ENCODE measurements around the gene ZBTB48. TPM values are rescaled to one million over a fixed set of nuclear protein-coding genes. Genes with fewer than 3 reads are reported as not detected.
A peak's percentile ranks its signal among the peaks of the same experiment; 100 is the strongest.

The ZBTB48 gene
- total RNA-seq, 1 experiment from 2014 or later: 27.7 TPM

DNA sequence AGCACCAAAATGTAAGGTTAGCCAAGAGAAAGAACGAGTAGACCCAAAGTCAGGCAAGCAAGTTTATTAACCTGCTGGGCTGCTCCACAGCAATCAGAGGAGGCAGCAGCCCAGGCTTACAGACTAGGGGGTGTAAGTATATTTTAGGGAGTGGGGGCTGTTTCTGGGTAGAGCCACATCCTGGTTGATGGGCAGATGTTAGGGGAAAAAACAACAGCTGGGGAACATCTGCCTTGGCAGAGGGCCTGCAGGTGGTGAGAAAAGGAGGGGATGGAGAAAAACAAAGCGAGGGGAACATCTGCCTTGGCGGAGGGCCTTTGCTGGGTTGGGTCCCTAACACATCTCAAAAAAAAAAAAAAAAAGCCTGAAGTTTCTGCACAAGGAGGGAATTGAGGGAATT is 9.7 kb upstream of the ZBTB48 start:
- DNase-seq (ENCODE audit: low spot score): no peak
- in situ Hi-C loops (cut with HindIII; ENCODE audit: low sequenced_read_pairs): no loop called here

DNA sequence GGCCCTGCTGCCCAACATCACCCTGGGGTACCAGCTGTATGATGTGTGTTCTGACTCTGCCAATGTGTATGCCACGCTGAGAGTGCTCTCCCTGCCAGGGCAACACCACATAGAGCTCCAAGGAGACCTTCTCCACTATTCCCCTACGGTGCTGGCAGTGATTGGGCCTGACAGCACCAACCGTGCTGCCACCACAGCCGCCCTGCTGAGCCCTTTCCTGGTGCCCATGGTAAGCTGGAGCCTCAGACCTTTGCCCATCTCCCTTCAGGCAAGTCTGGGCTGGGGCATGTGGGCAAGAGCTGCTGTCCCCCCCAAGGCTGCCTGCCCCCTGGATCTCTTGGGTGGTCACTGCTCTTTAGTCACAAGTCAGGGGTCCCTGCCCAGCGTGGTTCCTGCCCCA is 8.8 kb upstream of the ZBTB48 start:
- in situ Hi-C loops (cut with HindIII; ENCODE audit: low sequenced_read_pairs): no loop called here
- DNase-seq (ENCODE audit: low spot score): no peak

DNA sequence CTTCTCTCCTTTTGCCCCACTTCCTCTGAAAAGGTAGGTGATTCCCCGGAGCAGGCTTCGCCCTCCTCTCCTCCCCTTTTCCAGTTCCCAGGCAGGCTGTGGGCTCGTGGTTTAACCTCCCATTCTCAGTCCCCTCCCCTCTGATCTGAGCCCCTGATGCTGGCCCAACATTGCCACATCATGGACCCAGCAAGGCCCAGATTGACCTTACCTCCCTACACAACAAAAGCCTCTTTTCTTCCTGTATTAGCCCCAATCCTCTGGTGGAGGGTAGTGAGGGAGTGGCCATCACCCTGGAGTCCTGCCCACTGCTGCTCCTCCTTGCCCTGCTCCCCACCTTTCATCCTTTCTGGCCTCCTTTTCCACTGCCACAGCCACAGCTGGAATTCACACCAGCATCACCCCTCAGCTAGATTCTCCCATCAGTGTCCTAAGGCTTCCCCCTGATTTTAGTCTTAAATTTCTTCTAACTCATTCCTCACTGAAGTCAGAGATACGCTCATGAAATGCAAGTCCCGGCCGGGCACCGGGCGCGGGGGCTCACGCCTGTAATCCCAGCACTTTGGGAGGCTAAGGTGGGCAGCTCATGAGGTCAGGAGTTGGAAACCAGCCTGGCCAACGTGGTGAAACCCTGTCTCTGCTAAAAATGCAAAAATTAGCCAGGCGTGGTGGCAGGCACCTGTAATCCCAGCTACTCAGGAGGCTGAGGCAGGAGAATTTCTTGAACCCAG is 7.0 kb upstream of the ZBTB48 start:
- no peak for DNase-seq (ENCODE audit: low spot score)
- in situ Hi-C loops (cut with HindIII; ENCODE audit: low sequenced_read_pairs): no loop called here

DNA sequence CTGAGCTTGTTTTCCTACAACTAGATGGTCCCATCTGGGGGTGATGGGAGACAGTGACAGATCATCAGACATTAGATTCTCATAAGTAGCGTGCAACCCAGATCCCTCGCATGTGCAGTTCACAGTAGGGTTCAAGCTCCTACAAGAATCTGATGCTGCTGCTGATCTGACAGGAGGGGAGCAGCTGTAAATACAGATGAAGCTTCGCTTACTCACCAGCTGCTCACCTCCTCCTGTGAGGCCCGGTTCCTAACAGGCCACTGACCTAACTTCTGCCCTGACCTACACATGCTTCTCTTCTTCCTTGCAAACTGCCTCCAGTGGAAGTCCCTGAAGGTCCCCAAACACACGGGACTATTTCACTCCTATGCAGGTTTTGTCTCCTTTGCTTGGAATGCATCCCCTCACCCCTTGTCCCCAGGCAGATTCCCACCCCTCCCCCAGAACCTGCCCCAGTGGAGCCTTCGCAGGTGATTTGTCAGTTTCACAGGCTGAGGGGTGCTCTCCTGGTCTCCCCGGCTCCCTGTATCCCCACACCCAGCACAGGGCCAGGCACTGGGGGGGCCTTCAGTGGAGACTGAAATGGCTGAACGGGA is 5.7 kb upstream of the ZBTB48 start:
- no peak for DNase-seq (ENCODE audit: low spot score)
- in situ Hi-C loops (cut with HindIII; ENCODE audit: low sequenced_read_pairs): no loop called here

DNA sequence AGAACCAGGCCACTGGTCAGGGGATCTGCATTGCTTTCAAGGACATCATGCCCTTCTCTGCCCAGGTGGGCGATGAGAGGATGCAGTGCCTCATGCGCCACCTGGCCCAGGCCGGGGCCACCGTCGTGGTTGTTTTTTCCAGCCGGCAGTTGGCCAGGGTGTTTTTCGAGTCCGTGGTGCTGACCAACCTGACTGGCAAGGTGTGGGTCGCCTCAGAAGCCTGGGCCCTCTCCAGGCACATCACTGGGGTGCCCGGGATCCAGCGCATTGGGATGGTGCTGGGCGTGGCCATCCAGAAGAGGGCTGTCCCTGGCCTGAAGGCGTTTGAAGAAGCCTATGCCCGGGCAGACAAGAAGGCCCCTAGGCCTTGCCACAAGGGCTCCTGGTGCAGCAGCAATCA is 5.0 kb upstream of the ZBTB48 start:
- DNase-seq (ENCODE audit: low spot score): no peak
- in situ Hi-C loops (cut with HindIII; ENCODE audit: low sequenced_read_pairs): no loop called here

DNA sequence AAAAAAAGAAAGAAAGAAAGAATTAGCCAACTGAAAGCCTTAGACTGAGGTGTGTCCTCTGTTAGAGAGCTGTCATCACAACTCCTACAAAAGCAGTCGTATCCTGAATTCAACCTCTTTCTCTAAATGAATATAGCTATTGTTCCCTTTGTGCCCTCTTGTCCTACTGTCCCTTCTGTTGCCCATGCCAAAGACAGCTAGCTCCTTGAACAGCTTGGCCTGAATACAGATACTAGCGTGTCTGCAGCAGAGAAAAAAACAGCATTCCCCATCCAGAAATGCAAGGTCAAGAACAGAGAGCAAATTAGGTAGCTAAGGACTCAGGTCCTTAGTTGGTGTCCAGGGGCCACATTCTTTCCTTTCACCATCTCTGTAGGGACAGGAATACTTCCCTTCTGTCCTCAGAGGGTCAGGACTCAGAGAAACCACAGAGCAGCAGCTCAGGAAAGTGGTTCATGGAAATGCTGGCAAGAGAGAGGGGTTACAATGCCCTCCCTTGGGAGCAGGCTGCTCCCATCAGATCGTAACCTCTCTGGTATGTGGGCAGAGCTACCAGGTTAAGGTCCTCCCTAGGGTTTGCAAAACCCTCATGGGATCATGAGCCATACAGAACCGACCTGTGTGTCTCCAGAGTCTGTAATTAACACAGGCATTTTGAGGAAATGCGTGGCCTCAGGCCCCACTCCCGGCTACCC is 1.8 kb upstream of the ZBTB48 start:
- DNase-seq (ENCODE audit: low spot score): no peak
- in situ Hi-C loops (cut with HindIII; ENCODE audit: low sequenced_read_pairs): no loop called here

DNA sequence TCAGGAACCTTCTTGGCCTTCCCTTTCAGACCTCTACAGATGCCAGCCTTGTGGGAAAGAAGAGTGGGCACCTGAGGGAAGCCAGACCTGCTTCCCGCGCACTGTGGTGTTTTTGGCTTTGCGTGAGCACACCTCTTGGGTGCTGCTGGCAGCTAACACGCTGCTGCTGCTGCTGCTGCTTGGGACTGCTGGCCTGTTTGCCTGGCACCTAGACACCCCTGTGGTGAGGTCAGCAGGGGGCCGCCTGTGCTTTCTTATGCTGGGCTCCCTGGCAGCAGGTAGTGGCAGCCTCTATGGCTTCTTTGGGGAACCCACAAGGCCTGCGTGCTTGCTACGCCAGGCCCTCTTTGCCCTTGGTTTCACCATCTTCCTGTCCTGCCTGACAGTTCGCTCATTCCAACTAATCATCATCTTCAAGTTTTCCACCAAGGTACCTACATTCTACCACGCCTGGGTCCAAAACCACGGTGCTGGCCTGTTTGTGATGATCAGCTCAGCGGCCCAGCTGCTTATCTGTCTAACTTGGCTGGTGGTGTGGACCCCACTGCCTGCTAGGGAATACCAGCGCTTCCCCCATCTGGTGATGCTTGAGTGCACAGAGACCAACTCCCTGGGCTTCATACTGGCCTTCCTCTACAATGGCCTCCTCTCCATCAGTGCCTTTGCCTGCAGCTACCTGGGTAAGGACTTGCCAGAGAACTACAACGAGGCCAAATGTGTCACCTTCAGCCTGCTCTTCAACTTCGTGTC is 995 bp upstream of the ZBTB48 start:
- in situ Hi-C loops (cut with HindIII; ENCODE audit: low sequenced_read_pairs): no loop called here
- DNase-seq (ENCODE audit: low spot score): no peak

DNA sequence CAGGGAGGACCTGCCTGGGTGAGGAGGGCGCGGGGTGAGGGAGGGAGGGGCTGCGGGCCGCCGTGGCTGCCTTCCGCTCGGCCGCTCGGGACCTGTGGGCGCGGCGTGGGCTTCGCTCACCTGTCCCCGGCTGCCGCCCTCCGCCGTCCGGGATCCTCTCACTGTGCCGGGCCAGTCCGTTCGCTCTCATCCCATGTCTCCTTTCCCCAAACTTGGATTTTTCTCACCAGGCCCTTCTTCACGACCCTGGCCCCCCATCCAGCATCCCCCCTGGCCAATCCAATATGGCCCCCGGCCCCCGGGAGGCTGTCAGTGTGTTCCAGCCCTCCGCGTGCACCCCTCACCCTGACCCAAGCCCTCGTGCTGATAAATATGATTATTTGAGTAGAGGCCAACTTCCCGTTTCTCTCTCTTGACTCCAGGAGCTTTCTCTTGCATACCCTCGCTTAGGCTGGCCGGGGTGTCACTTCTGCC is 362 bp downstream of the ZBTB48 start:
- DNase-seq (ENCODE audit: low spot score): no peak
- in situ Hi-C loops (cut with HindIII; ENCODE audit: low sequenced_read_pairs): no loop called here

DNA sequence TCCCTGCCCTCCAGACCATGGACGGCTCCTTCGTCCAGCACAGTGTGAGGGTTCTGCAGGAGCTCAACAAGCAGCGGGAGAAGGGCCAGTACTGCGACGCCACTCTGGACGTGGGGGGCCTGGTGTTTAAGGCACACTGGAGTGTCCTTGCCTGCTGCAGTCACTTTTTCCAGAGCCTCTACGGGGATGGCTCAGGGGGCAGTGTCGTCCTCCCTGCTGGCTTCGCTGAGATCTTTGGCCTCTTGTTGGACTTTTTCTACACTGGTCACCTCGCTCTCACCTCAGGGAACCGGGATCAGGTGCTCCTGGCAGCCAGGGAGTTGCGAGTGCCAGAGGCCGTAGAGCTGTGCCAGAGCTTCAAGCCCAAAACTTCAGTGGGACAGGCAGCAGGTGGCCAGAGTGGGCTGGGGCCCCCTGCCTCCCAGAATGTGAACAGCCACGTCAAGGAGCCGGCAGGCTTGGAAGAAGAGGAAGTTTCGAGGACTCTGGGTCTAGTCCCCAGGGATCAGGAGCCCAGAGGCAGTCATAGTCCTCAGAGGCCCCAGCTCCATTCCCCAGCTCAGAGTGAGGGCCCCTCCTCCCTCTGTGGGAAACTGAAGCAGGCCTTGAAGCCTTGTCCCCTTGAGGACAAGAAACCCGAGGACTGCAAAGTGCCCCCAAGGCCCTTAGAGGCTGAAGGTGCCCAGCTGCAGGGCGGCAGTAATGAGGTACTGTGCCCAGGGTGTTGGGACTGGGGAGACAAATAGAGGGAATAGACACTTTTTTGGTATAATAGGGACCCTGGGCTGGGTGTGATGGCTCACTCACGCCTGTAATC is 1.0 kb downstream of the ZBTB48 start:
- DNase-seq (ENCODE audit: low spot score): no peak
- in situ Hi-C loops (cut with HindIII; ENCODE audit: low sequenced_read_pairs): no loop called here

DNA sequence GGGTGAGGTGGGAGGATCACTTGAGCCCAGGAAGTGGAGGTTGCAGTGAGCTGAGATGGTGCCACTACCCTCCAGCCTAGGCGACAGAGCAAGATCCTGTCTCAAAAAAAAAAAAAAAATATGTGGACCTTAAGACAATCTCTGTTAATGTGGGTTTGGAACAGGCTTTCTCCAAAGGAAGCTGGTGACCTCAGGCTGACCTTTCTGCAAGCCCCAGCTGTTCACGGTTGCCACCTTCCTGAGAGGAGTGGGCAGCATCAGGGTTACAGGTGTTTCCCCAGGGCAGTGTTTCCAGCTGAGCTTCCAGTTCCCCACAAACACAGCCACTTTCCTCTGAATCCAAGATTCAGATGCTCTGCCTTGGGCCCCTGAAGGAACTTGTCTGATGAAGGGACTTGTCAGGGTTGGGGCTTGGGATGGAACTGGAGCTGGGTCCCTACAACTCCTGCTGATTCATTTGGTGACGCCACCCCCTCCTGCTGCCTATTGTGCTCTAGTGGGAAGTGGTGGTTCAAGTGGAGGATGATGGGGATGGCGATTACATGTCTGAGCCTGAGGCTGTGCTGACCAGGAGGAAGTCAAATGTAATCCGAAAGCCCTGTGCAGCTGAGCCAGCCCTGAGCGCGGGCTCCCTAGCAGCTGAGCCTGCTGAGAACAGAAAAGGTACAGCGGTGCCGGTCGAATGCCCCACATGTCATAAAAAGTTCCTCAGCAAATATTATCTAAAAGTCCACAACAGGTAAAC is 1.9 kb downstream of the ZBTB48 start:
- in situ Hi-C loops (cut with HindIII; ENCODE audit: low sequenced_read_pairs): no loop called here

DNA sequence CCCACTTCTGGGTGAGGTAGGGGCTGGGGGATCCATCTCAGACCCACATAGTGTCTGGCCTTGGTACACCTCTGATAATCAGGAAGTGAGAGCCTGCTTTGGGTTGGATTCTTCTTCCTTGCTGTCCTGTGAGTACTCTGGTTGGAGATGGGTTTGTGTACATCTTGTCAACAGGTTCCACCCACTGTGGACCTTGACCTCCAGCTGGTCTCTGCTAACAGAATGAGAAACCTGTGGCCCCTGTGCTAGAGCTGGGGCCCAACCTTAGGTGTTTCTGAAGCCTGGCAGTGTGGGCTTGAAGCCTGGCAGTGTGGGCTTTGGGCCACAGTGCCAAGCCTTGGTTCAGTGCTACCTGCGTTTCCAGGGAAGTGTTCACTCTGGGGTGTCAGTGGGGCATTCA is 2.6 kb downstream of the ZBTB48 start:
- no peak for DNase-seq (ENCODE audit: low spot score)
- in situ Hi-C loops (cut with HindIII; ENCODE audit: low sequenced_read_pairs): no loop called here

More for the DNA sequence above, 1.9 kb downstream of the ZBTB48 start:
- no peak for DNase-seq (ENCODE audit: low spot score)

DNA sequence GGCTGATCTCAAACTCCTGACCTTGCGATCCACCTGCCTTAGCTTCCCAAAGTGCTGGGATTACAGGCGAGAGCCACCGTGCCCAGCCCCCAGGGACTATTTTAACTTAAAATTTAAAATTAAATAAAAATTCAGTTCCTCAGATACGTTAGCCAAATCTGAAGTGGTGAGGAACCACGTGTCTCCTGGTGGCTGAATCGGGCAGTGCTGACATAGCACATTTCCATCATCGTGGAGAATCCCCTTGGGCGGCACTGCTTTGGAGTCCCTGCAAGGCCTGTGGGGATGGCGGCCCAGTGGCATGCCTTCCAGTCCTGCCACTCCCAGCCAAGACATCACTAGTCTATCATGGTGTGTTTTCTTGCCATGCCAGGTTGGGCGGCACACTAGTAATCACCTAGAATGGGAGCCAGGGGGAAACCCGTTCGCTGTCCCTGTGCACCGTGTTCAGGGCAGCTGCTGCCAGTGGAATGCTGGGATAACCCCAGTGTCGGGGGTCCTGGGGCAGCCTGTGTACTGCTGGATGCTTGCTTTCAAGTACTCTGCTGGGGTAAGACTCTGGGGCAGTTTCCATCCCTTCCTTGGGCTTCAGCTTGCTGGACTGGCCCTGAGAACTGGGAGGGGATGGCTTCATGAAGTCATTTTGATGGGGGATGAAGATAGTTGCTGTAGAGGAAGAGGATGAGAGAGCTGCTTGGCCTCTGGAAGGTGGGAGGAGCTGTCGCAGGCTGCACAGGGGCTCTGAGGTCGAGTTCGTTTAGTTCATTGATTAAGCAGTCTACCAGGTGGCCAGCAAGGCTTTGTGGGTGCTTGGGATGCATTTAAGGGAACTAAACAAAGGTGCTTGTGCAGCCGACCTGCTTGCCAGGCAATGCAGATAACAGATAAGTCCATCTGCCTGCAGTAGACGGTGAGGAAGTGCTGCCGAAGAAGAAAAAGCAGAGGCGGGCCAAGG is 4.6 kb downstream of the ZBTB48 start:
- DNase-seq (ENCODE audit: low spot score): no peak
- in situ Hi-C loops (cut with HindIII; ENCODE audit: low sequenced_read_pairs): no loop called here

DNA sequence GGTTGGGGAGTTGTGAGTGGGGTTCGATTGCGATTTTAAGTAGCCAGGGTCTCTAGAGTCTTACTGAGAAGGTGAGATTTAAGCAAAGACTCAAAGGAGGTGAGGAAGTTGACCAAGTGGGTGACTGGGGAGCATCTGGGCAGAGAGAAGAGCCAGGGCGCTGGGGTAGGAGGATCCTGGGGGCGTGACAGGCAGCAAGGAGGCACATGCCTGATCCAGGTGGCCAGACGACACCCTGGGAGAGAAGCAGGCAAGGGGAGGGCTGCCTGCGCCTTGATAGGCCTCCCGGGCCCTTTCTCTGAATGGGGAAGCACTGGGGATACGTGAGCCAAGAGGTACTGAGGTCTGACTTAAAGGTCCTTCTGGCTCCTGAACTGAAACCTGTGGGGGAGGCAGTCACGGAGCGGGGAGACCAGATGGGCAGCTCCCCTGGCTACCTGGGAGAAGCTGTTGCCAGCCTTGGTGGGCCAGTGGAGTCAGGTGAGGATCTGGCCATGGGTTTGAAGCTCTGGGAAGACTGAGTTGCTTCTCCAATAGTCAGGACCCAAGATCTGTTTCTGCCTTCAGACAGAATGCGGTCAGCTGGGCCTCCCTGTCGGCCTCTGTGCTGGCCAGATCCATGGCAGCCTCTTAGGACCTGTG is 5.4 kb downstream of the ZBTB48 start:
- in situ Hi-C loops (cut with HindIII; ENCODE audit: low sequenced_read_pairs): no loop called here
- DNase-seq (ENCODE audit: low spot score): peak; percentile 60

DNA sequence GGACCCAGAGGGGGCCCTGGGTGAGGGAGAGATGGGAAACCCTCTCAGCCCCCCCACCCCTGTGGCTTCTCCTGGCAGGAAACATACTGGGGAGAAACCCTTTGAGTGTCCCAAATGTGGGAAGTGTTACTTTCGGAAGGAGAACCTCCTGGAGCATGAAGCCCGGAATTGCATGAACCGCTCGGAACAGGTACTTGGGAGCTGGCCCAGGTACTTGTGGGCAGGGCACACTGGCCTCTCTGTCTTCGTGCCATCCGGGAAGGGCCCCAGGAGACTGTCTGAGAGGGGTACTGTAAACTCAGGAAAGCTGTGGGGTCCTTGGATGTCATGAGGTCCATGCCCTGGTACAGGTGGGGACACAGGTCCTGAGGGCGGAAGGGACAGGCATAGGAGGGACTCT is 6.0 kb downstream of the ZBTB48 start:
- in situ Hi-C loops (cut with HindIII; ENCODE audit: low sequenced_read_pairs): no loop called here
- DNase-seq (ENCODE audit: low spot score): no peak

DNA sequence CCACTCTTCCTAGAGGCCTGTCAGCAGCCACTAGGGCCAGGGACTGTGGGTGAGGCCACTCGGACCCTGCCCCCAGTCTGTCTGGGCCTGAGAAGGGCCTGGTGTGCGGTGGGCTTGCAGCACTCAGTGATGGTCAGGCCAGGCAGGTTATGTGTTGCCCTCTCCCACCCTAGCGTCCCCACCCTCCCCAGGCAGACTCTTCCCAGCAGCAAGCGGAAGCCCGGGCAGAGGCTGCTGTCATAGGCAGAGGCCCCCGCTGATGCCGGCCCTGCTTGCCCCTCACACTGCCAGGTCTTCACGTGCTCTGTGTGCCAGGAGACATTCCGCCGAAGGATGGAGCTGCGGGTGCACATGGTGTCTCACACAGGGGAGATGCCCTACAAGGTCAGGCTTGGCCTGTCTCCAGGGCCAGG is 6.6 kb downstream of the ZBTB48 start:
- no peak for DNase-seq (ENCODE audit: low spot score)
- in situ Hi-C loops (cut with HindIII; ENCODE audit: low sequenced_read_pairs): no loop called here

DNA sequence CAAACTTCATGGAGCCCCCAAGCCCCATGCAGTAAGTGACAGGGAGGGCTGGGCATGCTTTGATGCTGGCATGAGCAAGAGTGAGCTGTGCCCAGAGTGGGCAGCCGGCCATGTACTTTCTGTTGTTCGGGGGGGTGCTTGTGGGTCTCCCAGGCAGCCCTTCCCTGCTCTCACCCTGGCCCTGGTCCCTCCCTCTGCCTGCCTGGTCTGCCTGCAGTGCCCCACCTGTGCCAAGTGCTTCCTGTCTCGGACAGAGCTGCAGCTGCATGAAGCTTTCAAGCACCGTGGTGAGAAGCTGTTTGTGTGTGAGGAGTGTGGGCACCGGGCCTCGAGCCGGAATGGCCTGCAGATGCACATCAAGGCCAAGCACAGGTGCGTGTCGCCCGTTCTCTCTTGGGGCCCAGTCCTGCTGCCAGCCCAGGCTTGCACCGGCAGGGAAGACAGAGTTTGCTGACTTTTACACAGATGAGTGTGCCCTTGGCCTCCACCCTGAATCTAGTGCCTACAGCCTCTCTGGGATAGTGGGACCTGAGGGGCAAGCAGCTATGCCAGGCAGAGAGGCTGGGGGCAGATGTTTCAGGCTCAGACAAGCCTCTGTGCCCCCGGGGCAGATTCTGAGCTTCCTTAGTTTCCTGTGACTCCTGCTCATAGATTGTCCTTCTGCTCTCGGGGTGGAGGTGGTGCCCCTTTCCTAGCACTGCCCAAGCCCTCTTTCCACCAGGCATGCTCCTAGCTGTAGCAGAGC is 7.6 kb downstream of the ZBTB48 start:
- peak; percentile 81 for DNase-seq (ENCODE audit: low spot score)
- in situ Hi-C loops (cut with HindIII; ENCODE audit: low sequenced_read_pairs): no loop called here
